CD14-positive monocyte (primary cell): ENCODE results near the gene SETD3. TPM values are rescaled to one million over a fixed set of nuclear protein-coding genes. Genes with fewer than 3 reads are reported as not detected.

Source experiments
- DNase-seq, 3 donors: peaks; one replicate each; pipeline ENCODE4 v3.0.0-alpha.2; 2011 to 2022
- H2AFZ ChIP-seq: 2 replicates; pipeline ENCODE4 v1.6.0; 2012; ENCODE audit warnings: mild to moderate bottlenecking, low read depth, low read length, inconsistent platforms; ENCODE audit not compliant: insufficient read depth, poor library complexity, severe bottlenecking
- H3K27ac ChIP-seq, 2 donors: 1 replicate in 1 of 2; 2 replicates in 1 of 2; pipeline ENCODE4 v1.5.1; 2012 to 2013; ENCODE audit warnings: low read length in 2 of 2, control low read depth in 1 of 2, inconsistent platforms in 1 of 2, low read depth in 1 of 2, mild to moderate bottlenecking in 1 of 2
- H3K27me3 ChIP-seq, 2 donors: one replicate each; pipeline versions ENCODE4 v1.6.0 to v1.6.1; 2011 to 2013; ENCODE audit warnings: low read length in 2 of 2; ENCODE audit not compliant: control insufficient read depth in 2 of 2, insufficient read depth in 2 of 2
- H3K36me3 ChIP-seq, 2 donors: replicated peaks in 1 of 2; 1 replicate in 1 of 2; 2 replicates in 1 of 2; pipeline versions ENCODE4 v1.5.1 to v1.6.1; 2012 to 2013; ENCODE audit warnings: low read length in 2 of 2, control low read depth in 1 of 2, inconsistent platforms in 1 of 2, mild to moderate bottlenecking in 1 of 2; ENCODE audit not compliant: insufficient read depth in 2 of 2, control insufficient read depth in 1 of 2
- H3K4me1 ChIP-seq, 2 donors: 1 replicate in 1 of 2; 2 replicates in 1 of 2; pipeline versions ENCODE4 v1.5.1 to v1.6.1; 2012 to 2013; ENCODE audit warnings: low read length in 2 of 2, control low read depth in 1 of 2, inconsistent platforms in 1 of 2, mild to moderate bottlenecking in 1 of 2, moderate library complexity in 1 of 2; ENCODE audit not compliant: insufficient read depth in 2 of 2, control insufficient read depth in 1 of 2
- H3K4me2 ChIP-seq: replicated peaks from 2 replicates; pipeline ENCODE3; 2012; ENCODE audit warnings: low read length, moderate library complexity, mild to moderate bottlenecking; ENCODE audit not compliant: poor library complexity, severe bottlenecking; ENCODE audit errors: extremely low read depth
- H3K4me3 ChIP-seq, 3 experiments: fragments of 200-600 bp in 1 of 3; sonication (generic) in 1 of 3; replicated peaks in 1 of 3; 1 replicate in 2 of 3; 2 replicates in 1 of 3; pipeline ENCODE4 v1.5.1; 2011 to 2013; ENCODE audit warnings: low read length in 3 of 3, mild to moderate bottlenecking in 3 of 3, control low read depth in 2 of 3, low read depth in 2 of 3, inconsistent platforms in 1 of 3, moderate library complexity in 1 of 3
- H3K79me2 ChIP-seq: 2 replicates; pipeline ENCODE4 v1.6.0; 2012; ENCODE audit warnings: mild to moderate bottlenecking, control low read depth, inconsistent platforms, low read length, moderate library complexity; ENCODE audit not compliant: insufficient read depth
- H3K9ac ChIP-seq: 2 replicates; pipeline ENCODE4 v1.6.0; 2017; ENCODE audit warnings: low read length, mild to moderate bottlenecking; ENCODE audit not compliant: insufficient read depth, poor library complexity, severe bottlenecking
- H3K9me3 ChIP-seq, 2 donors: replicated peaks in 1 of 2; 1 replicate in 1 of 2; 2 replicates in 1 of 2; pipeline versions ENCODE4 v1.5.1 to v1.6.1; 2012 to 2013; ENCODE audit warnings: low read length in 2 of 2, control low read depth in 1 of 2; ENCODE audit not compliant: control insufficient read depth in 1 of 2, insufficient read depth in 1 of 2
- H4K20me1 ChIP-seq: 2 replicates; pipeline ENCODE4 v1.6.0; 2012; ENCODE audit warnings: mild to moderate bottlenecking, low read length, control low read depth, moderate library complexity; ENCODE audit not compliant: insufficient read depth
- H3K27ac Mint-ChIP-seq, 7 donors: one replicate each; pipeline ENCODE4 v1.8.0; 2020; ENCODE audit warnings: mild to moderate bottlenecking in 7 of 7, mixed read lengths in 7 of 7, moderate library complexity in 6 of 7, inconsistent platforms in 2 of 7
- H3K27me3 Mint-ChIP-seq, 3 donors: one replicate each; pipeline ENCODE4 v1.8.0; 2021 to 2022; ENCODE audit warnings: low read depth in 3 of 3, mild to moderate bottlenecking in 3 of 3, mixed read lengths in 3 of 3, moderate library complexity in 3 of 3, inconsistent platforms in 1 of 3
- H3K36me3 Mint-ChIP-seq, 2 donors: one replicate each; pipeline ENCODE4 v1.8.0; 2020; ENCODE audit warnings: mixed read lengths in 2 of 2, inconsistent platforms in 1 of 2, mild to moderate bottlenecking in 1 of 2
- H3K4me1 Mint-ChIP-seq: one replicate; pipeline ENCODE4 v1.8.0; 2020; ENCODE audit warnings: mild to moderate bottlenecking, mixed read lengths
- H3K4me3 Mint-ChIP-seq, 2 donors: one replicate each; pipeline ENCODE4 v1.8.0; 2020; ENCODE audit warnings: mild to moderate bottlenecking in 2 of 2, mixed read lengths in 2 of 2, moderate library complexity in 1 of 2
- H3K9me3 Mint-ChIP-seq, 7 donors: one replicate each; pipeline ENCODE4 v1.8.0; 2020 to 2022; ENCODE audit warnings: mixed read lengths in 7 of 7, mild to moderate bottlenecking in 6 of 7, moderate library complexity in 6 of 7, inconsistent platforms in 2 of 7
- WGBS: methylation state at CpG from one replicate; pipeline ENCODE4 v1.1.5; 2013; ENCODE audit warnings: missing lambda C conversion rate; ENCODE audit not compliant: insufficient coverage; 5-methylcytosine and 5-hydroxymethylcytosine counted together
- intact Hi-C, 2 donors: fragments of 100-400 bp; cut with micrococcal nuclease; formaldehyde crosslinking; loops; one replicate each; pipeline versions ENCODE4 v1.15.0 to v1.15.1; 2023
- polyA plus RNA-seq, 3 donors: library from polyadenylated mRNA; depleted of rRNA in 1 of 3; unstranded in 2 of 3; stranded (reverse) in 1 of 3; fragments of 300-500 nt in 2 of 3; fragments of >200 nt in 1 of 3; fragmentation: Illumina TruSeq in 2 of 3; gene quantifications; 1 replicate in 2 of 3; 2 replicates in 1 of 3; pipeline ENCODE4 v1.2.3, GENCODE V29; 2012 to 2021
- TF ChIP-seq, protein P1 (sequence below): fragments of 200-600 bp; IDR thresholded peaks from one replicate; pipeline ENCODE4 v1.8.0; 2022; ENCODE audit warnings: antibody characterized with exemption, mild to moderate bottlenecking

The SETD3 gene
- polyA plus RNA-seq, 3 donors, result 22.9 to 39.5 (median 38.7) TPM

DNA sequence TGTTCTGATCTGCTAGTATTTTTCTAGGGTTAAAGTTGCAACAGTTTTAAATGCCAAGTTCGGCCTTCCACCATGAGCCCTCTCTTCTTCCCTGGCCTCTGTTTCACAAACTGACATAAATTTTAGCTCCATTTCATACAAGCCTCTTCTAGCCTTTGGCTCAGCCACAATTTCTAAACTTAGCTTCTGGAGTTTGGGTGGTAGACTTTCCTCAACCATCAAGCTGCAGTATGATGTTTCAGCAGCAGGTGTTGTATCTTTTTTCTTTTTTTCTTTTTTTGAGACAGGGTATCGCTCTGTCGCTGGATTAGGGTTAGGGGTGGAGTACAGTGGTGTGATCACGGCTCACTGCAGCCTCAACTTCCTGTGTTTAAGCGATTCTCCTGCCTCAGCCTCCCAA is 29.4 kb downstream of the SETD3 start:
- no peak overlapping the region for H3K9ac ChIP-seq
- 100% methylated on average over 2 of the region's 5 CpGs for WGBS
- H3K36me3 ChIP-seq, result peaks cover 87 to 100% of the 10 kb centered on the region in 2 donors
- peaks cover 2% of the 10 kb centered on the region for H3K79me2 ChIP-seq
- peaks cover 78 to 90% of the 10 kb centered on the region in 2 donors for H3K36me3 Mint-ChIP-seq
- H3K27me3 ChIP-seq, result no peaks in the 10 kb centered on the region
- no peak overlapping the region for H3K4me3 Mint-ChIP-seq
- H3K4me3 ChIP-seq, result no peak overlapping the region
- no peaks in the 10 kb centered on the region for H3K27me3 Mint-ChIP-seq
- intact Hi-C loops, result no loop called here
- peak overlapping the region in 1 of 7 donors; percentile 15 for H3K27ac Mint-ChIP-seq
- DNase-seq, result no peak
- no peaks in the 10 kb centered on the region for H3K9me3 Mint-ChIP-seq
- no peak overlapping the region for H2AFZ ChIP-seq
- TF ChIP-seq, protein P1, sequence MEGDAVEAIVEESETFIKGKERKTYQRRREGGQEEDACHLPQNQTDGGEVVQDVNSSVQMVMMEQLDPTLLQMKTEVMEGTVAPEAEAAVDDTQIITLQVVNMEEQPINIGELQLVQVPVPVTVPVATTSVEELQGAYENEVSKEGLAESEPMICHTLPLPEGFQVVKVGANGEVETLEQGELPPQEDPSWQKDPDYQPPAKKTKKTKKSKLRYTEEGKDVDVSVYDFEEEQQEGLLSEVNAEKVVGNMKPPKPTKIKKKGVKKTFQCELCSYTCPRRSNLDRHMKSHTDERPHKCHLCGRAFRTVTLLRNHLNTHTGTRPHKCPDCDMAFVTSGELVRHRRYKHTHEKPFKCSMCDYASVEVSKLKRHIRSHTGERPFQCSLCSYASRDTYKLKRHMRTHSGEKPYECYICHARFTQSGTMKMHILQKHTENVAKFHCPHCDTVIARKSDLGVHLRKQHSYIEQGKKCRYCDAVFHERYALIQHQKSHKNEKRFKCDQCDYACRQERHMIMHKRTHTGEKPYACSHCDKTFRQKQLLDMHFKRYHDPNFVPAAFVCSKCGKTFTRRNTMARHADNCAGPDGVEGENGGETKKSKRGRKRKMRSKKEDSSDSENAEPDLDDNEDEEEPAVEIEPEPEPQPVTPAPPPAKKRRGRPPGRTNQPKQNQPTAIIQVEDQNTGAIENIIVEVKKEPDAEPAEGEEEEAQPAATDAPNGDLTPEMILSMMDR, result no peak
- H4K20me1 ChIP-seq, result peaks cover 5% of the 10 kb centered on the region
- no peak overlapping the region for H3K27ac ChIP-seq
- H3K4me2 ChIP-seq, result no peak overlapping the region
- no peaks in the 10 kb centered on the region for H3K4me1 Mint-ChIP-seq
- no peaks in the 10 kb centered on the region for H3K4me1 ChIP-seq
- no peaks in the 10 kb centered on the region for H3K9me3 ChIP-seq

GRCh38 chr14:99450266-99450665 is 30.4 kb downstream of the SETD3 start:
- TF ChIP-seq, protein P1, result no peak
- Histone ChIP-seq H3K4me2 (no peak overlapping the region), H3K4me1 (no peaks in the 10 kb centered on the region), H3K36me3 (peaks cover 82 to 100% of the 10 kb centered on the region in 2 donors), H3K4me3 (no peak overlapping the region), H3K9ac (no peak overlapping the region), H3K9me3 (no peaks in the 10 kb centered on the region), H3K79me2 (peaks cover 3% of the 10 kb centered on the region), H4K20me1 (peaks cover 4% of the 10 kb centered on the region), H2AFZ (no peak overlapping the region), H3K27me3 (no peaks in the 10 kb centered on the region), H3K27ac (no peak overlapping the region)
- intact Hi-C loops, result no loop called here
- Mint-ChIP-seq H3K36me3 (peaks cover 75 to 90% of the 10 kb centered on the region in 2 donors), H3K27ac (no peak overlapping the region), H3K4me3 (no peak overlapping the region), H3K9me3 (no peaks in the 10 kb centered on the region), H3K27me3 (no peaks in the 10 kb centered on the region), H3K4me1 (no peaks in the 10 kb centered on the region)
- 100% methylated on average over 2 of the region's 3 CpGs for WGBS
- no peak for DNase-seq
